ENCODE measurements around the gene TMEM151B. TPM values are rescaled to one million over a fixed set of nuclear protein-coding genes. Genes with fewer than 3 reads are reported as not detected.

Gene TMEM151B
- total and polyA plus RNA-seq, 2 donors (not counting 1 experiment from before 2014, with no cell fraction given): 0.01 to 0.10 TPM

GRCh38 chr6:44237021-44237812, 33.0 kb upstream of the TMEM151B start:
- Histone ChIP-seq H3K36me3 (replicated peaks in 1 of 2; ENCODE audit: control extremely low read depth in 1 of 2, control insufficient read depth in 1 of 2, extremely low read depth in 1 of 2, insufficient read depth in 2 of 2, low read length in 1 of 2) (no peaks in the 10 kb centered on the region), H3K9ac (ENCODE audit: low read length) (peak overlapping the region; percentile 90), H3K4me1 (ENCODE audit: control insufficient read depth in 2 of 2, insufficient read depth in 2 of 2, low read length in 2 of 2) (peaks cover 6 to 14% of the 10 kb centered on the region in 2 donors), H3K9me3 (ENCODE audit: control extremely low read depth in 1 of 3, control insufficient read depth in 2 of 3, insufficient read depth in 1 of 3, low read length in 2 of 3) (no peaks in the 10 kb centered on the region), H4K20me1 (ENCODE audit: control insufficient read depth, insufficient read depth, low read length, poor library complexity, severe bottlenecking) (no peaks in the 10 kb centered on the region), H3K4me2 (replicated peaks; ENCODE audit: low read depth, low read length, poor library complexity, severe bottlenecking) (peak overlapping the region; percentile 93), H3K27ac (ENCODE audit: low read length in 2 of 2) (peak overlapping the region; percentile 90 to 91), H3K79me2 (ENCODE audit: control insufficient read depth, insufficient read depth, low read length) (no peaks in the 10 kb centered on the region), H3K4me3 (ENCODE audit: control extremely low read depth in 1 of 5, extremely low read depth in 1 of 5, insufficient read depth in 1 of 5, low read depth in 2 of 5, low read length in 4 of 5) (peak overlapping the region; percentile 28 to 85 (median 79)), H3K27me3 (replicated peaks in 1 of 4; ENCODE audit: control extremely low read depth in 1 of 4, control insufficient read depth in 3 of 4, insufficient read depth in 4 of 4, low read length in 3 of 4) (no peaks in the 10 kb centered on the region), H2AFZ (ENCODE audit: insufficient read depth, low read depth, low read length, poor library complexity, severe bottlenecking) (peak overlapping the region; percentile 96)
- no peaks in the 10 kb centered on the region for H3K9me3 Mint-ChIP-seq (ENCODE audit: insufficient read depth)
- DNase-seq (no peak), ATAC-seq (ENCODE audit: low read depth) (peak; percentile 77)
- peaks cover 15% of the 10 kb centered on the region for H3K4me1 Mint-ChIP-seq
- POLR2A ChIA-PET: interaction anchor here (0.9 to 1.8 kb wide), 5 partner anchors 9 to 109 kb away, joined by 3 to 23 read pairs (median 4); partner anchors contain the start of genes HSP90AB1, SLC29A1 and TMEM63B
- TF ChIP-seq EZH2 (IDR thresholded peaks at IDR 0.05; ENCODE audit: borderline replicate concordance, insufficient read depth, low read depth, low read length, poor library complexity, severe bottlenecking) (no peak), CTCF (IDR thresholded peaks at IDR 0.05) (no peak)
- intact Hi-C loops (cut with micrococcal nuclease): loop anchor here (1.0 kb wide), 1 partner anchor 14 kb away; the partner anchor contains the start of gene SLC29A1
- CTCF ChIA-PET: interaction anchor here (0.6 to 4.5 kb wide), 18 partner anchors 9 to 139 kb away, joined by 3 to 37 read pairs (median 5); partner anchors contain the start of genes HSP90AB1, SLC29A1 and SLC35B2
- no peaks in the 10 kb centered on the region for H3K27me3 Mint-ChIP-seq
- H3K4me3 Mint-ChIP-seq: peak overlapping the region; percentile 95
- H3K27ac Mint-ChIP-seq: peak overlapping the region; percentile 96
- WGBS (ENCODE audit: insufficient coverage): 38% methylated on average over 19 of the region's 22 CpGs
